Left lung (tissue), 10 donors: ENCODE data around the gene DHDDS. TPM values are rescaled to one million over a fixed set of nuclear protein-coding genes. Genes with fewer than 3 reads are reported as not detected.

ENCODE experiments used
- ATAC-seq: fragments of 200-7000 bp; cut with Tn5 transposase; one replicate; pipeline ENCODE4 v1.9.1; 2020; ENCODE audit warnings: moderate library complexity
- DNase-seq, 4 donors: peaks; one replicate each; pipeline ENCODE4 v3.0.0-alpha.2; 2013 to 2020
- H3K27ac ChIP-seq, 2 donors: fragments of 200-600 bp; sonication (generic) in 1 of 2; one replicate each; pipeline versions ENCODE4 v1.5.0 to v1.8.0; 2020 to 2021
- H3K27me3 ChIP-seq, 2 donors: fragments of 200-600 bp; sonication (generic) in 1 of 2; one replicate each; pipeline versions ENCODE4 v1.5.0 to v1.8.0; 2020 to 2021
- H3K36me3 ChIP-seq, 2 donors: fragments of 200-600 bp; sonication (generic) in 1 of 2; one replicate each; pipeline versions ENCODE4 v1.5.0 to v1.8.0; 2020 to 2021
- H3K4me1 ChIP-seq, 2 donors: fragments of 200-600 bp; one replicate each; pipeline ENCODE4 v1.8.0; 2021
- H3K4me3 ChIP-seq, 2 donors: fragments of 200-600 bp; sonication (generic) in 1 of 2; one replicate each; pipeline versions ENCODE4 v1.5.0 to v1.8.0; 2020 to 2021; ENCODE audit warnings: mild to moderate bottlenecking in 1 of 2
- H3K9me3 ChIP-seq, 2 donors: fragments of 200-600 bp; sonication (generic) in 1 of 2; one replicate each; pipeline versions ENCODE4 v1.5.0 to v1.8.0; 2020 to 2021
- intact Hi-C, 2 donors: fragments of 100-400 bp; cut with DNase I; formaldehyde crosslinking; loops; one replicate each; pipeline versions ENCODE4 v1.11.2 to v1.14.2; 2022
- polyA plus RNA-seq, 6 donors: library from polyadenylated mRNA; unstranded; fragments of 120-200 nt; gene quantifications; one replicate each; pipeline ENCODE4 v1.2.1, GENCODE V29; 2013; ENCODE audit not compliant: insufficient read length in 6 of 6
- total RNA-seq, 2 donors: library from RNA; stranded (reverse); fragmentation: NEBNext Ultra II Directional; extraction: Animal tissue kit (Norgen Biotek cat#: 25700); gene quantifications; one replicate each; pipeline ENCODE4 v1.2.1, GENCODE V29; 2021
- TF ChIP-seq, protein P1 (sequence below), 2 donors: fragments of 200-600 bp; sonication (generic) in 1 of 2; IDR thresholded peaks; one replicate each; pipeline versions ENCODE4 v1.5.0 to v1.8.0; 2021; ENCODE audit warnings: antibody characterized with exemption in 2 of 2
- donor health status: DM: no; HTN: yes; CAD: no.
- donor health status: DM: no; HTN: no; CAD: no.

The DHDDS gene
- total and polyA plus RNA-seq, 8 donors: 34.5 to 56.0 (median 36.1) TPM

DNA sequence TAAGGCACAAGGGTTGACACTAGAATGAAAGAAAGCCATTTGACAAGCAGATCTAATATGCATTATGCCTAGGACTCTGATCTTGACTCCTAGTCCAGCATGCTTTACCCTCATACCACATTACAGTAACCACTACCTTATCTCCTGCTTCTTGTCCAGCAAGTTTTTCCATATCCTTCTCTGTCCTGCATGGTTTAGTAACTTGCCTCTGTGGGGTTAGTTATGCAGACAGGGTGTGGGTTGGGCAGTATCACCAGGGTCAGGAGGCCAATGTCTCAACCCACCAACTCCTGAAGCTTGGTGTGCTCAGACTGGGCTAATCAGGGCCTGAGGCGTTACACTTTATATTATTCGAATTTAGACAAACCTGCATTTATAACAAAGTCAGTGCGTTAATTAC, 18.8 kb downstream of the DHDDS start:
- H3K4me3 ChIP-seq: no peak overlapping the region
- ATAC-seq (no peak), DNase-seq (no peak)
- no peak overlapping the region for H3K27ac ChIP-seq
- H3K36me3 ChIP-seq: peaks cover 0 to 96% of the 10 kb centered on the region in 2 donors
- intact Hi-C loops: no loop called here
- TF ChIP-seq, protein P1, sequence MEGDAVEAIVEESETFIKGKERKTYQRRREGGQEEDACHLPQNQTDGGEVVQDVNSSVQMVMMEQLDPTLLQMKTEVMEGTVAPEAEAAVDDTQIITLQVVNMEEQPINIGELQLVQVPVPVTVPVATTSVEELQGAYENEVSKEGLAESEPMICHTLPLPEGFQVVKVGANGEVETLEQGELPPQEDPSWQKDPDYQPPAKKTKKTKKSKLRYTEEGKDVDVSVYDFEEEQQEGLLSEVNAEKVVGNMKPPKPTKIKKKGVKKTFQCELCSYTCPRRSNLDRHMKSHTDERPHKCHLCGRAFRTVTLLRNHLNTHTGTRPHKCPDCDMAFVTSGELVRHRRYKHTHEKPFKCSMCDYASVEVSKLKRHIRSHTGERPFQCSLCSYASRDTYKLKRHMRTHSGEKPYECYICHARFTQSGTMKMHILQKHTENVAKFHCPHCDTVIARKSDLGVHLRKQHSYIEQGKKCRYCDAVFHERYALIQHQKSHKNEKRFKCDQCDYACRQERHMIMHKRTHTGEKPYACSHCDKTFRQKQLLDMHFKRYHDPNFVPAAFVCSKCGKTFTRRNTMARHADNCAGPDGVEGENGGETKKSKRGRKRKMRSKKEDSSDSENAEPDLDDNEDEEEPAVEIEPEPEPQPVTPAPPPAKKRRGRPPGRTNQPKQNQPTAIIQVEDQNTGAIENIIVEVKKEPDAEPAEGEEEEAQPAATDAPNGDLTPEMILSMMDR (IDR thresholded peaks at IDR 0.05): no peak
- no peaks in the 10 kb centered on the region for H3K4me1 ChIP-seq
- no peaks in the 10 kb centered on the region for H3K27me3 ChIP-seq
- no peaks in the 10 kb centered on the region for H3K9me3 ChIP-seq

DNA sequence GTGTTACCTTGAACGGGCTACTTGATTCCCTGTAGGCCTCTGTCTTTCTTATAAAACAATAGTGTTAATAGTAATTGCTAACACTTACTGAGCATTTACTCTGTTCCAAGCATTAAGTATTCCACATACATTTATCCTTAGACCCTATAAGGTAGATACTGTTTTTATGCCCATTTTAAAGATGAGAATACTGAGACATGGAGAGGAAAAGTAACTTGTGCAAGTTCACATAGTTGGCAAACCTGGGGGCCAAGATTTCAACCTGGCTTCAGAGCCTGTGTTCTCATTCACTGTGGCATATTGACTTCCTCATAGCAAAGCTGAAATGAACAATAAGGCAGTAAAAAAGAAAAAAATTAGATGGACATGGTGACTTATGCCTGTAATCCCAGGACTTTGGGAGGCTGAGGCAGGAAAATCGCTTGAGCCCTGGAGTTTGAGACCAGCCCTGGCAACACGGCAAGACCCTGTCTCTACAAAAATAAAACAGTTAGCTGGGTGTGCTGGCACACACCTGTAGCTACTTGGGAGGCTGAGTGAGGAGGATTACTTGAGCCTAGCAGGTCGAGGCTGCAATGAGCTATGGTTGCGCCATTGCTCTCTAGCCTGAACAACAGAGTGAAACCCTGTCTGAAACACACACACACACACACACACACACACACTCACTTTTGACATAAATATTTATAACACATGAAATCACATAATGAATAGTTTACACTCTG, 20.5 kb downstream of the DHDDS start:
- intact Hi-C loops: no loop called here
- Histone ChIP-seq H3K4me3 (no peak overlapping the region), H3K4me1 (no peaks in the 10 kb centered on the region), H3K36me3 (peaks cover 0 to 92% of the 10 kb centered on the region in 2 donors), H3K27ac (no peak overlapping the region), H3K9me3 (no peaks in the 10 kb centered on the region), H3K27me3 (no peaks in the 10 kb centered on the region)
- ATAC-seq (no peak), DNase-seq (no peak)
- TF ChIP-seq, protein P1 (IDR thresholded peaks at IDR 0.05): no peak

DNA sequence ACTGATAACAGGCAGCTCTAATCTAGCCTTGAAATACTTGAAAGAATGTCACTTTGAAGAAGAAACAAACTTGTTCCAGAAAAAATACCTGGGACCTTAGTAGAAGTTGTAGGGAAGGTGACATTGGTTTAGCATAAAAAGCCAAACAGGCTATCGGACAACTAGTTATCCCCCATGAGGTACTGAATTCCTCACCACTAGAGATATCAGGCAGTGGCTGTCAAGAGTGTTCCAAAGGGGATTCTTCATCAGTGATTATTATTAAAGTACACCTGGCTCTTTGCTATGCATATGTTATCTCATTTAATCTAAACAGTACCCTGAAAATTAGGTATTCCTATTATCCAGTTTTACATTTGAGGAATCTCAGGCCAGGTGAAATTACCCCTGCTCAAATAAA, 27.0 kb downstream of the DHDDS start:
- TF ChIP-seq, protein P1 (IDR thresholded peaks at IDR 0.05): no peak
- ATAC-seq (no peak), DNase-seq (no peak)
- H3K9me3 ChIP-seq: no peaks in the 10 kb centered on the region
- H3K27me3 ChIP-seq: no peaks in the 10 kb centered on the region
- H3K4me1 ChIP-seq: no peaks in the 10 kb centered on the region
- no peak overlapping the region for H3K27ac ChIP-seq
- H3K4me3 ChIP-seq: no peak overlapping the region
- peaks cover 0 to 95% of the 10 kb centered on the region in 2 donors for H3K36me3 ChIP-seq
- intact Hi-C loops: no loop called here

DNA sequence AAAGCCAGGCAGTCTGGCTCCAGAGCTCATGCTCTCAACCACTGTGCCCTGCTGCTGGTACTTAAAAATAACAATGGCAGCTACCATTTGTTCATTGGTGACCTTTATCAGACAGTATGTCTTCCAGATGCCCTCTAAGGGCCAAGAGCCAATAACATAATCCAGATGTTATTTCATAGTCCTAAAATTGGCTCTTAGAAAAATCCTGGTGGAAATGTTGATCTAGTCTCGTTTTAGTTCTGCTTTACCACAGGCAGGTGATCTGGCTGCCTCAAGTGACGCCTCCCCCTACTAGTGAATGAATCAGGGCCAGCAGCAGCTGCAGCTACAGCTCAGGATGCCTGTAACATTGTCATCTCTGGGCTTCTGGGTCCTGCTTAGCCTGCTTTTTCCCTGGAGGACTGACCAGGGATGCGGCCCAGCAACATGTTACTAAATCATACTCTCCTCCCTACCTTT, 27.5 kb downstream of the DHDDS start:
- DNase-seq: no peak
- Histone ChIP-seq H3K27ac (no peak overlapping the region), H3K9me3 (no peaks in the 10 kb centered on the region), H3K4me1 (no peaks in the 10 kb centered on the region), H3K36me3 (peaks cover 0 to 95% of the 10 kb centered on the region in 2 donors), H3K27me3 (no peaks in the 10 kb centered on the region), H3K4me3 (no peak overlapping the region)
- no peak for ATAC-seq
- intact Hi-C loops: no loop called here
- TF ChIP-seq, protein P1 (IDR thresholded peaks at IDR 0.05): no peak

DNA sequence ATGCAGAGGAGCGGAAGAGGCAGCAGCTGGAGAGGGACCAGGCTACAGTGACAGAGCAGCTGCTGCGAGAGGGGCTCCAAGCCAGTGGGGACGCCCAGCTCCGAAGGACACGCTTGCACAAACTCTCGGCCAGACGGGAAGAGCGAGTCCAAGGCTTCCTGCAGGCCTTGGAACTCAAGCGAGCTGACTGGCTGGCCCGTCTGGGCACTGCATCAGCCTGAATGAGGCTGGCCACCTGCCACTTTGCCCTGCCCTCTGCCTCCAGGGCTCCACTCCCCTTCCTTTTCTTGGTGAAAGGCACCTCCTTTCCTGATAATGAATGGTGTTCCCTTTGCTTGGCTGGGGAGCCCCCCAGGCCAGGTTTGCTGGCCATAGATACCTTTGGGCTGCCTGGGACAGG, 36.8 kb downstream of the DHDDS start:
- TF ChIP-seq, protein P1 (IDR thresholded peaks at IDR 0.05): no peak
- H3K4me3 ChIP-seq: no peak overlapping the region
- intact Hi-C loops: no loop called here
- H3K27ac ChIP-seq: no peak overlapping the region
- H3K36me3 ChIP-seq: peaks cover under 1 to 56% of the 10 kb centered on the region in 2 donors
- H3K27me3 ChIP-seq: no peaks in the 10 kb centered on the region
- no peaks in the 10 kb centered on the region for H3K9me3 ChIP-seq
- DNase-seq (peak in 1 of 4 donors; percentile 72), ATAC-seq (no peak)
- peaks cover 16 to 33% of the 10 kb centered on the region in 2 donors for H3K4me1 ChIP-seq
